ENCODE results near the gene FAHD2B. TPM values are rescaled to one million over a fixed set of nuclear protein-coding genes. Genes with fewer than 3 reads are reported as not detected.
"Not testable (repeated sequence)": the region's sequence is repeated elsewhere in the genome, so short reads cannot be mapped to it uniquely, and the experiment has no call there.

The FAHD2B gene
- total RNA-seq, 1 experiment from 2014 or later, result 25.3 TPM

GRCh38 chr2:97098786-97099372, 4.2 kb upstream of the FAHD2B start:
- CTCF ChIA-PET; H3K27ac ChIP-seq (ENCODE audit: low read depth, low read length); H3K4me1 ChIP-seq (ENCODE audit: control insufficient read depth in 1 of 2, insufficient read depth in 2 of 2, low read length in 2 of 2); H3K4me2 ChIP-seq (ENCODE audit: low read length); RAD21 ChIA-PET (ENCODE audit: low non-redundant PET in 1 of 2, low total read pairs in 2 of 2, uncharacterized antibody in 2 of 2, unreplicated experiment in 2 of 2); POLR2A ChIA-PET; H3K9me3 ChIP-seq (ENCODE audit: control insufficient read depth in 1 of 2, insufficient read depth in 1 of 2, low read depth in 1 of 2, low read length in 2 of 2); DNase-seq (ENCODE audit: low read depth, low spot score); intact Hi-C loops (cut with micrococcal nuclease); BruUV-seq (replicated peaks); H3K27me3 ChIP-seq (ENCODE audit: insufficient read depth, low read length); ATAC-seq; H2AFZ ChIP-seq (ENCODE audit: low read depth, low read length, poor library complexity, severe bottlenecking); H3K4me3 ChIP-seq (replicated peaks in 1 of 2; ENCODE audit: low read depth in 1 of 2, low read length in 2 of 2); H3K36me3 ChIP-seq (ENCODE audit: control insufficient read depth in 1 of 2, insufficient read depth in 2 of 2, low read length in 2 of 2); H3K9me2 ChIP-seq (ENCODE audit: insufficient read depth); H3K9ac ChIP-seq (ENCODE audit: low read length); H4K20me1 ChIP-seq (ENCODE audit: insufficient read depth); H3K79me2 ChIP-seq (ENCODE audit: insufficient read depth, low read length): not testable (repeated sequence)

GRCh38 chr2:97095661-97096060, 979 bp upstream of the FAHD2B start:
- H3K4me1 ChIP-seq (ENCODE audit: control insufficient read depth in 1 of 2, insufficient read depth in 2 of 2, low read length in 2 of 2), result peaks cover 0 to 7% of the 10 kb centered on the region in 2 experiments; a peak in 1 of 4 replicates
- no peaks in the 10 kb centered on the region for H3K9me2 ChIP-seq (ENCODE audit: insufficient read depth)
- no peaks in the 10 kb centered on the region for H3K79me2 ChIP-seq (ENCODE audit: insufficient read depth, low read length)
- no peaks in the 10 kb centered on the region for H3K27me3 ChIP-seq (ENCODE audit: insufficient read depth, low read length)
- DNase-seq (ENCODE audit: low read depth, low spot score) (no peak), ATAC-seq (no peak)
- TF ChIP-seq CEBPB (IDR thresholded peaks at IDR 0.05; ENCODE audit: low read depth) (no peak), ATF3 (IDR thresholded peaks at IDR 0.05) (no peak), ZFX (IDR thresholded peaks at IDR 0.05) (no peak), EZH2phosphoT487 (IDR thresholded peaks at IDR 0.05; ENCODE audit: borderline replicate concordance) (no peak), REST (IDR thresholded peaks at IDR 0.05; ENCODE audit: low read depth) (no peak), RAD21 (IDR thresholded peaks at IDR 0.05; ENCODE audit: low read depth) (no peak)
- intact Hi-C loops (cut with micrococcal nuclease), result no loop called here
- no peak overlapping the region for H3K27ac ChIP-seq (ENCODE audit: low read depth, low read length)
- CTCF ChIA-PET, result no interaction called here
- H3K9me3 ChIP-seq (ENCODE audit: control insufficient read depth in 1 of 2, insufficient read depth in 1 of 2, low read depth in 1 of 2, low read length in 2 of 2), result no peaks in the 10 kb centered on the region
- RAD21 ChIA-PET (ENCODE audit: low non-redundant PET in 1 of 2, low total read pairs in 2 of 2, uncharacterized antibody in 2 of 2, unreplicated experiment in 2 of 2), result no interaction called here
- H3K4me2 ChIP-seq (ENCODE audit: low read length), result peak overlapping the region; percentile 59
- H3K36me3 ChIP-seq (ENCODE audit: control insufficient read depth in 1 of 2, insufficient read depth in 2 of 2, low read length in 2 of 2), result no peaks in the 10 kb centered on the region
- H3K9ac ChIP-seq (ENCODE audit: low read length), result no peak overlapping the region
- POLR2A ChIA-PET, result no interaction called here
- no TSS peak for BruUV-seq (replicated peaks)
- H4K20me1 ChIP-seq (ENCODE audit: insufficient read depth), result no peaks in the 10 kb centered on the region
- H2AFZ ChIP-seq (ENCODE audit: low read depth, low read length, poor library complexity, severe bottlenecking), result no peak overlapping the region
- H3K4me3 ChIP-seq (replicated peaks in 1 of 2; ENCODE audit: low read depth in 1 of 2, low read length in 2 of 2), result peak overlapping the region in 1 of 2 experiments; percentile 40; a peak in 1 of 4 replicates

- DNase-seq (ENCODE audit: low read depth, low spot score); POLR2A ChIA-PET; H3K36me3 ChIP-seq (ENCODE audit: control insufficient read depth in 1 of 2, insufficient read depth in 2 of 2, low read length in 2 of 2); H3K9me2 ChIP-seq (ENCODE audit: insufficient read depth); H3K79me2 ChIP-seq (ENCODE audit: insufficient read depth, low read length); H3K27ac ChIP-seq (ENCODE audit: low read depth, low read length); H4K20me1 ChIP-seq (ENCODE audit: insufficient read depth); RAD21 ChIA-PET (ENCODE audit: low non-redundant PET in 1 of 2, low total read pairs in 2 of 2, uncharacterized antibody in 2 of 2, unreplicated experiment in 2 of 2); H3K27me3 ChIP-seq (ENCODE audit: insufficient read depth, low read length); H3K4me1 ChIP-seq (ENCODE audit: control insufficient read depth in 1 of 2, insufficient read depth in 2 of 2, low read length in 2 of 2); H3K9me3 ChIP-seq (ENCODE audit: control insufficient read depth in 1 of 2, insufficient read depth in 1 of 2, low read depth in 1 of 2, low read length in 2 of 2); BruUV-seq (replicated peaks); H2AFZ ChIP-seq (ENCODE audit: low read depth, low read length, poor library complexity, severe bottlenecking); CTCF ChIA-PET; intact Hi-C loops (cut with micrococcal nuclease): not testable (repeated sequence)
- Histone ChIP-seq H3K4me3 (replicated peaks in 1 of 2; ENCODE audit: low read depth in 1 of 2, low read length in 2 of 2) (peak overlapping the region; percentile 37 to 46), H3K4me2 (ENCODE audit: low read length) (peak overlapping the region; percentile 58), H3K9ac (ENCODE audit: low read length) (0 out of 2 replicates have a peak overlapping the region, but pooled peaks have one; percentile 40)
- ATAC-seq, result peak; percentile 67
Observed at GRCh38 chr2:97093983-97094771, 505 bp downstream of the FAHD2B start.
